Body of pancreas (tissue), 4 donors: ENCODE measurements around the gene KCNC1.

ENCODE experiments used
- POLR2A ChIP-seq, 3 donors: fragments of 450-650 bp; IDR thresholded peaks; one replicate each; pipeline ENCODE4 v1.6.1; 2016; ENCODE audit warnings: antibody characterized with exemption in 3 of 3, mild to moderate bottlenecking in 2 of 3
- TF ChIP-seq, protein P1 (sequence below), 7 experiments: fragments of 450-650 bp in 4 of 7; fragments of 200-600 bp in 3 of 7; sonication (generic) in 3 of 7; IDR thresholded peaks; one replicate each; pipeline ENCODE4 v1.5.1; 2016 to 2019; ENCODE audit warnings: antibody characterized with exemption in 7 of 7

- TF ChIP-seq, protein P1, sequence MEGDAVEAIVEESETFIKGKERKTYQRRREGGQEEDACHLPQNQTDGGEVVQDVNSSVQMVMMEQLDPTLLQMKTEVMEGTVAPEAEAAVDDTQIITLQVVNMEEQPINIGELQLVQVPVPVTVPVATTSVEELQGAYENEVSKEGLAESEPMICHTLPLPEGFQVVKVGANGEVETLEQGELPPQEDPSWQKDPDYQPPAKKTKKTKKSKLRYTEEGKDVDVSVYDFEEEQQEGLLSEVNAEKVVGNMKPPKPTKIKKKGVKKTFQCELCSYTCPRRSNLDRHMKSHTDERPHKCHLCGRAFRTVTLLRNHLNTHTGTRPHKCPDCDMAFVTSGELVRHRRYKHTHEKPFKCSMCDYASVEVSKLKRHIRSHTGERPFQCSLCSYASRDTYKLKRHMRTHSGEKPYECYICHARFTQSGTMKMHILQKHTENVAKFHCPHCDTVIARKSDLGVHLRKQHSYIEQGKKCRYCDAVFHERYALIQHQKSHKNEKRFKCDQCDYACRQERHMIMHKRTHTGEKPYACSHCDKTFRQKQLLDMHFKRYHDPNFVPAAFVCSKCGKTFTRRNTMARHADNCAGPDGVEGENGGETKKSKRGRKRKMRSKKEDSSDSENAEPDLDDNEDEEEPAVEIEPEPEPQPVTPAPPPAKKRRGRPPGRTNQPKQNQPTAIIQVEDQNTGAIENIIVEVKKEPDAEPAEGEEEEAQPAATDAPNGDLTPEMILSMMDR (IDR thresholded peaks at IDR 0.05): no peak
- TF ChIP-seq POLR2A (IDR thresholded peaks at IDR 0.05): no peak
Measured at GRCh38 chr11:17772704-17773600, 38.4 kb downstream of the KCNC1 start.
